K562 (cell line): ENCODE data around the gene P2RX5. TPM values are rescaled to one million over a fixed set of nuclear protein-coding genes. Genes with fewer than 3 reads are reported as not detected.

Experiments used
- ATAC-seq: fragments of 200-7000 bp; cut with Tn5 transposase; 3 replicates; pipeline ENCODE4 v1.9.1; 2020; ENCODE audit warnings: moderate library complexity
- BruUV-seq: library from RNA; stranded (reverse); fragments of 400-500 nt; replicated peaks from 2 replicates; lab custom pipeline; 2021; lab: Mats Ljungman, UMichigan
- CTCF ChIA-PET: fragments of 300-600 bp; formaldehyde crosslinking; extraction: SDS; loops from one replicate; lab custom pipeline; 2021; ENCODE audit warnings: low intra/inter-chr PET ratio; lab: Yijun Ruan, JAX
- POLR2A ChIA-PET: fragments of 300-600, 350-650 bp; sonication (Branson Sonifier 250); formaldehyde crosslinking; extraction: SDS; loops from one replicate; lab custom pipeline; 2021; ENCODE audit warnings: antibody characterized with exemption, inconsistent platforms; lab: Yijun Ruan, JAX
- DNase-seq, 4 experiments: peaks; one replicate each; pipeline versions ENCODE4 v3.0.0 to v3.0.0-alpha.2; 2011 to 2018; ENCODE audit warnings: low spot score in 3 of 4, mixed read lengths in 3 of 4; ENCODE audit errors: extremely low read depth in 1 of 4
- FAIRE-seq: peaks from 2 replicates; lab custom pipeline; 2011; peaks lifted over from hg19 to GRCh38; lab: Jason Lieb, UNC
- H2AFZ ChIP-seq: 2 replicates; pipeline ENCODE4 v1.6.0; 2011; ENCODE audit warnings: low read depth, low read length, control low read depth, inconsistent platforms
- H3K27ac ChIP-seq: fragments of 200-600 bp; 3 replicates; pipeline ENCODE4 v1.8.0; 2011; ENCODE audit warnings: low read depth, mild to moderate bottlenecking, control low read depth, inconsistent platforms, low read length, moderate library complexity, mixed read lengths; ENCODE audit errors: extremely low read depth
- H3K27me3 ChIP-seq, 2 experiments: fragments of 300-600 bp in 1 of 2; 2 replicates in 1 of 2; 3 replicates in 1 of 2; pipeline versions ENCODE4 v1.6.0 to v1.8.0; 2011; ENCODE audit warnings: inconsistent platforms in 2 of 2, low read length in 2 of 2, mild to moderate bottlenecking in 1 of 2, mixed read lengths in 1 of 2, moderate library complexity in 1 of 2; ENCODE audit not compliant: control insufficient read depth in 2 of 2, insufficient read depth in 2 of 2
- H3K36me3 ChIP-seq: fragments of 300-600 bp; 3 replicates; pipeline ENCODE4 v1.8.0; 2011; ENCODE audit warnings: mild to moderate bottlenecking, low read length, inconsistent platforms; ENCODE audit not compliant: control insufficient read depth, insufficient read depth
- H3K4me1 ChIP-seq, 2 experiments: fragments of 200-600 bp in 1 of 2; replicated peaks in 1 of 2; 2 replicates in 1 of 2; 3 replicates in 1 of 2; pipeline versions ENCODE4 v1.5.1 to v1.8.0; 2011; ENCODE audit warnings: inconsistent platforms in 2 of 2, low read length in 2 of 2, mild to moderate bottlenecking in 1 of 2, mixed read lengths in 1 of 2, moderate library complexity in 1 of 2; ENCODE audit not compliant: control insufficient read depth in 2 of 2, insufficient read depth in 2 of 2
- H3K4me2 ChIP-seq: 2 replicates; pipeline ENCODE4 v1.6.1; 2011; ENCODE audit warnings: low read length, control low read depth, inconsistent platforms, mixed read lengths; ENCODE audit not compliant: insufficient read depth
- H3K4me3 ChIP-seq: fragments of 200-600 bp; sonication (generic), shearing (Covaris generic); 2 replicates; pipeline ENCODE4 v1.5.1; 2016; ENCODE audit warnings: control low read depth, inconsistent platforms
- H3K79me2 ChIP-seq: fragments of 200-600 bp; 3 replicates; pipeline ENCODE4 v1.8.0; 2011; ENCODE audit warnings: low read length, inconsistent platforms; ENCODE audit not compliant: control insufficient read depth, insufficient read depth
- H3K9ac ChIP-seq, 2 experiments: 2 replicates each; pipeline versions ENCODE4 v1.6.0 to v1.6.1; 2011; ENCODE audit warnings: low read depth in 2 of 2, low read length in 2 of 2, control low read depth in 1 of 2, inconsistent platforms in 1 of 2, mild to moderate bottlenecking in 1 of 2, mixed read lengths in 1 of 2; ENCODE audit not compliant: insufficient read depth in 1 of 2
- H3K9me1 ChIP-seq: one replicate; pipeline ENCODE4 v1.6.0; 2011; ENCODE audit warnings: inconsistent platforms, mild to moderate bottlenecking, low read length, moderate library complexity; ENCODE audit not compliant: control insufficient read depth, insufficient read depth
- H3K9me3 ChIP-seq: replicated peaks from 2 replicates; pipeline ENCODE4 v1.5.1; 2011; ENCODE audit warnings: low read depth, low read length, inconsistent platforms; ENCODE audit not compliant: control insufficient read depth, insufficient read depth
- H4K20me1 ChIP-seq: replicated peaks from 2 replicates; pipeline ENCODE4 v1.6.1; 2011; ENCODE audit warnings: low read length, inconsistent platforms, mixed read lengths; ENCODE audit not compliant: control insufficient read depth, insufficient read depth
- ARHGAP35 ChIP-seq: fragments of 450-650 bp; IDR thresholded peaks from 2 replicates; pipeline ENCODE4 v1.6.1; 2018; ENCODE audit not compliant: partially characterized antibody
- EWSR1 ChIP-seq: fragments of 450-650 bp; IDR thresholded peaks from 2 replicates; pipeline ENCODE4 v1.6.1; 2018; ENCODE audit warnings: borderline replicate concordance, mild to moderate bottlenecking, low read depth, moderate library complexity; ENCODE audit not compliant: partially characterized antibody
- EZH2 ChIP-seq: IDR thresholded peaks from 2 replicates; pipeline ENCODE4 v1.6.1; 2012; ENCODE audit warnings: low read depth, mild to moderate bottlenecking, inconsistent platforms, low read length, borderline replicate concordance
- HDAC2 ChIP-seq: fragments of 450-650 bp; IDR thresholded peaks from 2 replicates; pipeline ENCODE4 v1.6.1; 2016; ENCODE audit warnings: mild to moderate bottlenecking
- MED1 ChIP-seq: sonication (generic); formaldehyde crosslinking; IDR thresholded peaks from 2 replicates; pipeline ENCODE4 v1.8.1; 2023; ENCODE audit warnings: missing genetic modification reagents, borderline replicate concordance
- POLR3G ChIP-seq: IDR thresholded peaks from 2 replicates; pipeline ENCODE4 v1.6.1; 2011; ENCODE audit not compliant: insufficient read length, insufficient replicate concordance; ENCODE audit errors: extremely low read depth
- TCF3 ChIP-seq: sonication (generic); formaldehyde crosslinking; IDR thresholded peaks from 2 replicates; pipeline ENCODE4 v1.4.0; 2020; ENCODE audit warnings: mild to moderate bottlenecking, missing genetic modification reagents
- ZC3H11A ChIP-seq: IDR thresholded peaks from 2 replicates; pipeline ENCODE4 v1.6.1; 2012; ENCODE audit warnings: low read depth, low read length, improper control_type of control experiment
- ZNF197 ChIP-seq: fragments of 200-800 bp; sonication (Bioruptor generic); IDR thresholded peaks from 2 replicates; pipeline ENCODE4 v1.6.1; 2016; ENCODE audit warnings: low read depth, missing genetic modification characterization, missing compliant biosample characterization
- ZNF324 ChIP-seq: fragments of 250-450 bp; sonication (Bioruptor Pico); IDR thresholded peaks from 2 replicates; pipeline ENCODE4 v1.4.0; 2020; ENCODE audit warnings: mild to moderate bottlenecking
- WGBS: fragments of 100-300 bp; shearing (Covaris generic); methylation state at CpG from one replicate; pipeline ENCODE4 v1.1.6; 2016; ENCODE audit warnings: low coverage, mixed read lengths; ENCODE audit not compliant: insufficient coverage; ENCODE audit errors: missing lambda C conversion rate; 5-methylcytosine and 5-hydroxymethylcytosine counted together
- in situ Hi-C: fragments of 300-500 bp; cut with MboI; formaldehyde crosslinking; loops from 4 replicates; pipeline ENCODE4 v1.15.0; 2018; ENCODE audit warnings: inconsistent platforms, mixed read lengths
- intact Hi-C: fragments of 100-400 bp; cut with micrococcal nuclease; formaldehyde crosslinking; loops from 2 replicates; pipeline ENCODE4 v1.14.2; 2022
- polyA plus RNA-seq, 8 experiments: library from polyadenylated mRNA; depleted of rRNA in 4 of 8; stranded (reverse) in 5 of 8; unstranded in 3 of 8; fragments of >200 nt; fragmentation: Nextera tagmentation in 2 of 8; fragmentation: Illumina TruSeq in 1 of 8; extraction: Ambion mirVana in 2 of 8; extraction: Trizol in 1 of 8; gene quantifications; 2 replicates each; pipeline versions ENCODE4 v1.2.1 to v1.2.3, GENCODE V29; 2011 to 2014; ENCODE audit warnings: inconsistent platforms in 1 of 8, missing spikeins in 1 of 8
- total RNA-seq, 7 experiments: library from RNA; depleted of rRNA in 6 of 7; stranded (reverse); fragments of >200 nt in 6 of 7; fragmentation: Illumina TruSeq in 2 of 7; extraction: Trizol in 2 of 7; gene quantifications; 2 replicates each; pipeline versions ENCODE4 v1.2.1 to v1.2.3, GENCODE V29; 2011 to 2021; ENCODE audit warnings: low replicate concordance in 1 of 7

P2RX5 gene
- total and polyA plus RNA-seq, 9 of the 15 experiments (the other 6 are each of a cell fraction or from before 2014, with no cell fraction given) = 0.31 to 4.0 (median 1.3) TPM

DNA sequence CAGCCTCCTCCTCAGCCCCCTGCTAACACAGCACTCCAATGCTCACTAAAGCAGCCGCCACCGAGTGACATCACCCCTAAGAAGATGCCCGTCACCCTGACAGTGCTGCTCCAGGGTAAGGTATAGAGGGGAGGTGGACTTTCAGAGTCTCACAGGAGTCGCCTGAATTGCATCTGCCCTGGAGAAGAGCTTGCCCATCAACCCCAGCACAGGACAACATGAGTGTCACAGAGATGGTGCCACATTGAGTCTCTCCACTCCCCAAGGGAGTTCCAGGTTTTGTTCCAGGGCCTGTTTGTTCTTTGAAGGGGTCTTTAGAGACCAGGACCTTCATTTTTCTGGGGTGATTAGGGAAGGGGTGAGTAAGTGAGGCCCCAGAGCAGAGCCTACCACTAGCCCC lies 2.2 kb upstream of the P2RX5 start:
- 27% methylated on average over 4 of the region's 4 CpGs for WGBS
- TF ChIP-seq EZH2 (no peak), ZNF324 (CRISPR knock-in tag) (no peak), POLR3G (no peak), EWSR1 (no peak), MED1 (CRISPR knock-in tag) (no peak), ZC3H11A (no peak)
- Histone ChIP-seq H3K9me1 (no peaks in the 10 kb centered on the region), H3K4me1 (peaks cover 0 to 17% of the 10 kb centered on the region in 2 experiments; a peak in 2 of 5 replicates), H3K4me3 (no peak overlapping the region), H3K36me3 (no peaks in the 10 kb centered on the region), H2AFZ (no peak overlapping the region), H3K27ac (no peak overlapping the region), H3K9ac (no peak overlapping the region), H4K20me1 (no peaks in the 10 kb centered on the region), H3K9me3 (no peaks in the 10 kb centered on the region; the same call in 1 of the 2 replicates), H3K27me3 (no peaks in the 10 kb centered on the region), H3K4me2 (no peak overlapping the region), H3K79me2 (no peaks in the 10 kb centered on the region)
- ATAC-seq (no peak), DNase-seq (no peak), FAIRE-seq (no peak)
- ChIA-PET CTCF (no interaction called here), POLR2A (interaction anchor here (0.6 kb wide), 1 partner anchor 20 kb away, joined by 4 read pairs; no protein-coding TSS in a partner anchor)
- no TSS peak for BruUV-seq
- in situ Hi-C loops (no loop called here), intact Hi-C loops (loop anchor here (10.0 kb wide), 1 partner anchor 93 kb away; the partner anchor contains the start of gene TRPV1)

- Histone ChIP-seq H3K9me1 (no peaks in the 10 kb centered on the region), H3K9ac (no peak overlapping the region), H3K27me3 (no peaks in the 10 kb centered on the region), H3K27ac (no peak overlapping the region), H3K79me2 (no peaks in the 10 kb centered on the region), H4K20me1 (no peaks in the 10 kb centered on the region), H3K4me3 (no peak overlapping the region), H3K4me1 (peaks cover 0 to 17% of the 10 kb centered on the region in 2 experiments; a peak in 2 of 5 replicates), H2AFZ (no peak overlapping the region), H3K9me3 (no peaks in the 10 kb centered on the region; the same call in 1 of the 2 replicates), H3K4me2 (no peak overlapping the region), H3K36me3 (no peaks in the 10 kb centered on the region)
- no TSS peak for BruUV-seq
- FAIRE-seq (no peak), DNase-seq (no peak), ATAC-seq (no peak)
- ChIA-PET POLR2A (no interaction called here), CTCF (no interaction called here)
- in situ Hi-C loops = no loop called here
- TF ChIP-seq HDAC2 = no peak
- no peak for TF ChIP-seq ZNF197 (CRISPR knock-in tag)
- no peak for TF ChIP-seq TCF3 (CRISPR knock-in tag)
- TF ChIP-seq ARHGAP35 = no peak
- 61% methylated on average over 4 of the region's 12 CpGs for WGBS
- intact Hi-C loops = loop anchor here (10.0 kb wide), 1 partner anchor 92 kb away; the partner anchor contains the start of gene TRPV1
Measured at GRCh38 chr17:3697103-3697476, 1.1 kb upstream of the P2RX5 start.
